Measurements from ENCODE around the gene FBXL5.

The FBXL5 gene

GRCh38 chr4:15586066-15586465 lies 69.1 kb downstream of the FBXL5 start:
- TF ChIP-seq CTCF (IDR thresholded peaks at IDR 0.05) (no peak), ZFX (IDR thresholded peaks at IDR 0.05; ENCODE audit: borderline replicate concordance) (no peak)
- no peak overlapping the region for H3K27ac ChIP-seq

GRCh38 chr4:15585331-15585730 lies 69.8 kb downstream of the FBXL5 start:
- TF ChIP-seq CTCF (IDR thresholded peaks at IDR 0.05): no peak
- TF ChIP-seq ZFX (IDR thresholded peaks at IDR 0.05; ENCODE audit: borderline replicate concordance): no peak
- H3K27ac ChIP-seq: no peak overlapping the region

- H3K27ac ChIP-seq: no peak overlapping the region
Observed at GRCh38 chr4:15584785-15585184, 70.4 kb downstream of the FBXL5 start.

GRCh38 chr4:15577508-15577907 lies 77.6 kb downstream of the FBXL5 start:
- TF ChIP-seq ZFX (IDR thresholded peaks at IDR 0.05; ENCODE audit: borderline replicate concordance) (no peak), CTCF (IDR thresholded peaks at IDR 0.05) (no peak)
- H3K27ac ChIP-seq: no peak overlapping the region

More at GRCh38 chr4:15584785-15585184, 70.4 kb downstream of the FBXL5 start:
- TF ChIP-seq CTCF (IDR thresholded peaks at IDR 0.05): no peak
- no peak for TF ChIP-seq ZFX (IDR thresholded peaks at IDR 0.05; ENCODE audit: borderline replicate concordance)

GRCh38 chr4:15575966-15576365 lies 79.2 kb downstream of the FBXL5 start:
- no peak for TF ChIP-seq ZFX (IDR thresholded peaks at IDR 0.05; ENCODE audit: borderline replicate concordance)
- TF ChIP-seq CTCF (IDR thresholded peaks at IDR 0.05): no peak
- no peak overlapping the region for H3K27ac ChIP-seq

GRCh38 chr4:15569746-15570145 lies 85.4 kb downstream of the FBXL5 start:
- H3K27ac ChIP-seq: no peak overlapping the region
- no peak for TF ChIP-seq CTCF (IDR thresholded peaks at IDR 0.05)
- no peak for TF ChIP-seq ZFX (IDR thresholded peaks at IDR 0.05; ENCODE audit: borderline replicate concordance)

GRCh38 chr4:15568821-15569220 lies 86.3 kb downstream of the FBXL5 start:
- TF ChIP-seq ZFX (IDR thresholded peaks at IDR 0.05; ENCODE audit: borderline replicate concordance) (no peak), CTCF (IDR thresholded peaks at IDR 0.05) (no peak)

More at GRCh38 chr4:15568821-15569220, 86.3 kb downstream of the FBXL5 start:
- H3K27ac ChIP-seq: no peak overlapping the region
